OCI-LY1 (cell line): Measurements from ENCODE around the gene BACH1.

Experiments
- H2AFZ ChIP-seq: fragments of 200-600 bp; sonication (generic), shearing (Covaris generic); 2 replicates; pipeline ENCODE4 v1.6.0; 2014; ENCODE audit warnings: antibody characterized with exemption, mild to moderate bottlenecking, low read length
- H3F3A ChIP-seq: fragments of 200-600 bp; sonication (generic), shearing (Covaris generic); 2 replicates; pipeline ENCODE4 v1.6.0; 2014; ENCODE audit warnings: mild to moderate bottlenecking, antibody characterized with exemption, low read length, moderate library complexity; ENCODE audit not compliant: insufficient read depth
- H3K27ac ChIP-seq: fragments of 200-600 bp; sonication (generic); 2 replicates; pipeline ENCODE4 v1.5.1; 2014; ENCODE audit warnings: low read length, mixed run types, mild to moderate bottlenecking, low read depth; ENCODE audit not compliant: poor library complexity, severe bottlenecking
- H3K27me3 ChIP-seq: fragments of 200-600 bp; sonication (generic); 2 replicates; pipeline ENCODE4 v1.6.0; 2014; ENCODE audit warnings: antibody characterized with exemption, mild to moderate bottlenecking, low read length, moderate library complexity; ENCODE audit not compliant: insufficient read depth
- H3K36me3 ChIP-seq: fragments of 200-600 bp; sonication (generic); 2 replicates; pipeline ENCODE4 v1.6.1; 2014; ENCODE audit warnings: mild to moderate bottlenecking, antibody characterized with exemption, low read length, moderate library complexity, mixed read lengths; ENCODE audit not compliant: insufficient read depth
- H3K4me1 ChIP-seq: fragments of 200-600 bp; sonication (generic); 2 replicates; pipeline ENCODE4 v1.5.1; 2014; ENCODE audit warnings: mild to moderate bottlenecking, low read length, moderate library complexity; ENCODE audit not compliant: insufficient read depth, severe bottlenecking
- H3K4me2 ChIP-seq: fragments of 200-600 bp; sonication (generic), shearing (Covaris generic); 2 replicates; pipeline ENCODE4 v1.6.1; 2014; ENCODE audit warnings: low read length
- H3K4me3 ChIP-seq: fragments of 200-600 bp; sonication (generic); 2 replicates; pipeline ENCODE4 v1.5.1; 2014; ENCODE audit warnings: low read length, low read depth, mild to moderate bottlenecking, mixed read lengths; ENCODE audit not compliant: poor library complexity, severe bottlenecking
- H3K79me2 ChIP-seq: fragments of 200-600 bp; shearing (Covaris generic); 2 replicates; pipeline ENCODE4 v1.6.1; 2016; ENCODE audit warnings: mixed run types, low read length, mixed read lengths; ENCODE audit not compliant: insufficient read depth
- H3K9ac ChIP-seq: fragments of 200-600 bp; sonication (generic), shearing (Covaris generic); 2 replicates; pipeline ENCODE4 v1.6.1; 2014; ENCODE audit warnings: mild to moderate bottlenecking, low read length, mixed read lengths
- H3K9me2 ChIP-seq: fragments of 200-600 bp; sonication (generic), shearing (Covaris generic); 2 replicates; pipeline ENCODE4 v1.6.1; 2014; ENCODE audit warnings: low read depth, mild to moderate bottlenecking, low read length, mixed read lengths
- H3K9me3 ChIP-seq: fragments of 200-600 bp; shearing (Covaris generic); 2 replicates; pipeline ENCODE4 v1.6.1; 2014; ENCODE audit warnings: low read length, mixed read lengths
- H4K20me1 ChIP-seq: fragments of 200-600 bp; sonication (generic), shearing (Covaris generic); 2 replicates; pipeline ENCODE4 v1.6.0; 2016; ENCODE audit warnings: mild to moderate bottlenecking, low read length; ENCODE audit not compliant: insufficient read depth
- EZH2 ChIP-seq: fragments of 200-600 bp; sonication (generic), shearing (Covaris generic); IDR thresholded peaks from 2 replicates; pipeline ENCODE4 v1.8.0; 2017; ENCODE audit warnings: borderline replicate concordance, mixed run types, mild to moderate bottlenecking, antibody characterized with exemption, low read length, moderate library complexity, mixed read lengths
- TF ChIP-seq, protein P1 (sequence below): fragments of 200-600 bp; sonication (generic), shearing (Covaris generic); IDR thresholded peaks from 2 replicates; pipeline ENCODE4 v1.5.1; 2017; ENCODE audit warnings: mild to moderate bottlenecking, antibody characterized with exemption, low read length, moderate library complexity, mixed read lengths

Gene BACH1

GRCh38 chr21:29318354-29318753 is 19.6 kb downstream of the BACH1 start:
- H3K9me2 ChIP-seq, result no peaks in the 10 kb centered on the region
- no peaks in the 10 kb centered on the region for H3K27me3 ChIP-seq
- H3K79me2 ChIP-seq, result peaks cover 80% of the 10 kb centered on the region
- H2AFZ ChIP-seq, result no peak overlapping the region
- no peaks in the 10 kb centered on the region for H3K9me3 ChIP-seq
- TF ChIP-seq EZH2, result no peak
- TF ChIP-seq, protein P1, sequence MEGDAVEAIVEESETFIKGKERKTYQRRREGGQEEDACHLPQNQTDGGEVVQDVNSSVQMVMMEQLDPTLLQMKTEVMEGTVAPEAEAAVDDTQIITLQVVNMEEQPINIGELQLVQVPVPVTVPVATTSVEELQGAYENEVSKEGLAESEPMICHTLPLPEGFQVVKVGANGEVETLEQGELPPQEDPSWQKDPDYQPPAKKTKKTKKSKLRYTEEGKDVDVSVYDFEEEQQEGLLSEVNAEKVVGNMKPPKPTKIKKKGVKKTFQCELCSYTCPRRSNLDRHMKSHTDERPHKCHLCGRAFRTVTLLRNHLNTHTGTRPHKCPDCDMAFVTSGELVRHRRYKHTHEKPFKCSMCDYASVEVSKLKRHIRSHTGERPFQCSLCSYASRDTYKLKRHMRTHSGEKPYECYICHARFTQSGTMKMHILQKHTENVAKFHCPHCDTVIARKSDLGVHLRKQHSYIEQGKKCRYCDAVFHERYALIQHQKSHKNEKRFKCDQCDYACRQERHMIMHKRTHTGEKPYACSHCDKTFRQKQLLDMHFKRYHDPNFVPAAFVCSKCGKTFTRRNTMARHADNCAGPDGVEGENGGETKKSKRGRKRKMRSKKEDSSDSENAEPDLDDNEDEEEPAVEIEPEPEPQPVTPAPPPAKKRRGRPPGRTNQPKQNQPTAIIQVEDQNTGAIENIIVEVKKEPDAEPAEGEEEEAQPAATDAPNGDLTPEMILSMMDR, result no peak
- H3K4me1 ChIP-seq, result no peaks in the 10 kb centered on the region
- peaks cover 27% of the 10 kb centered on the region for H3K36me3 ChIP-seq
- H3K27ac ChIP-seq, result no peak overlapping the region
- no peak overlapping the region for H3K9ac ChIP-seq
- no peaks in the 10 kb centered on the region for H3F3A ChIP-seq
- H3K4me2 ChIP-seq, result no peak overlapping the region
- no peak overlapping the region for H3K4me3 ChIP-seq
- no peaks in the 10 kb centered on the region; the same call in 1 of the 2 replicates for H4K20me1 ChIP-seq

DNA sequence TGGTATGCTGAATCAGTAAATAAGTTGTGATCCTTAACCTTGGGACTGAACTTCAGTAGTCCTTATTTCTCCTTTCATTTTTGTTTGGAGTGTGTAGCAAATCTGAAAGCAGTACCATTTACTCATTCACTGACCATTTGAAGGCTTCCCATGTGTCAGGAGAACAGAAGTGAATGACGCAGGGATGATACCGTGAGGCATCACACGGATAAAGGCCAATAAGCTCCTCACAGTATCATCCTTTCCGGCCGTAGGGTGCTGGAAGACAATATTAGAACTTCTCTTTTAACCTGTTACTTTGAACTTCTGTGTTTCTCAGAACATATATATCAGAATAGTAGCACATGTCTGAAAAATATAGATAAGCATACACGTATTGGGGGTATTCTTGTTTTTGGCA is 21.3 kb downstream of the BACH1 start:
- Histone ChIP-seq H2AFZ (no peak overlapping the region), H3K9me3 (no peaks in the 10 kb centered on the region), H3K4me2 (no peak overlapping the region), H3K9ac (no peak overlapping the region), H3K27me3 (no peaks in the 10 kb centered on the region), H3K27ac (no peak overlapping the region), H3K9me2 (no peaks in the 10 kb centered on the region), H3K4me3 (no peak overlapping the region), H3K79me2 (peaks cover 64% of the 10 kb centered on the region), H3K36me3 (peaks cover 30% of the 10 kb centered on the region), H3K4me1 (no peaks in the 10 kb centered on the region), H3F3A (no peaks in the 10 kb centered on the region), H4K20me1 (no peaks in the 10 kb centered on the region; the same call in 1 of the 2 replicates)
- TF ChIP-seq EZH2, result no peak
- TF ChIP-seq, protein P1, result no peak

DNA sequence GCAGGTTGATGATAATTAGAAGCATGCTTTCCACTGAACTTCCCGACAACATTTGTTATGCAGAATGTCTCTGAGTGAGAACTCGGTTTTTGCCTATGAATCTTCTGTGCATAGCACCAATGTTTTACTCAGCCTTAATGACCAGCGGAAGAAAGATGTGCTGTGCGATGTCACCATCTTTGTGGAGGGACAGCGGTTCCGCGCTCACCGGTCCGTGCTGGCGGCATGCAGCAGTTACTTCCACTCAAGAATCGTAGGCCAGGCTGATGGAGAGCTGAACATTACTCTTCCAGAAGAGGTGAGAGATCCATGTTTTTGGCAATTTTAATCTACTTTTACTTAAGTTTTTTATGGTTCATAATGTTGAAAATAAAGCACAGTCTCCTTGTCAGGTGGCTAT is 22.5 kb downstream of the BACH1 start:
- no peaks in the 10 kb centered on the region for H3K9me3 ChIP-seq
- no peak overlapping the region for H3K4me2 ChIP-seq
- no peak overlapping the region for H2AFZ ChIP-seq
- H3K27me3 ChIP-seq, result no peaks in the 10 kb centered on the region
- no peaks in the 10 kb centered on the region; the same call in 1 of the 2 replicates for H4K20me1 ChIP-seq
- no peaks in the 10 kb centered on the region for H3K4me1 ChIP-seq
- peaks cover 53% of the 10 kb centered on the region for H3K79me2 ChIP-seq
- no peak for TF ChIP-seq EZH2
- TF ChIP-seq, protein P1, result no peak
- no peaks in the 10 kb centered on the region for H3F3A ChIP-seq
- no peak overlapping the region for H3K4me3 ChIP-seq
- H3K27ac ChIP-seq, result no peak overlapping the region
- H3K9me2 ChIP-seq, result no peaks in the 10 kb centered on the region
- peaks cover 35% of the 10 kb centered on the region for H3K36me3 ChIP-seq
- no peak overlapping the region for H3K9ac ChIP-seq
